GM12801 (cell line): ENCODE measurements around the gene RAB39A.

Source experiments
- TF ChIP-seq, protein P1 (sequence below): IDR thresholded peaks from one replicate; pipeline ENCODE4 v1.5.1; 2011; ENCODE audit warnings: control low read depth; ENCODE audit not compliant: insufficient read length; ENCODE audit errors: extremely low read depth

The RAB39A gene

GRCh38 chr11:107924306-107924705 lies 3.9 kb upstream of the RAB39A start:
- TF ChIP-seq, protein P1, sequence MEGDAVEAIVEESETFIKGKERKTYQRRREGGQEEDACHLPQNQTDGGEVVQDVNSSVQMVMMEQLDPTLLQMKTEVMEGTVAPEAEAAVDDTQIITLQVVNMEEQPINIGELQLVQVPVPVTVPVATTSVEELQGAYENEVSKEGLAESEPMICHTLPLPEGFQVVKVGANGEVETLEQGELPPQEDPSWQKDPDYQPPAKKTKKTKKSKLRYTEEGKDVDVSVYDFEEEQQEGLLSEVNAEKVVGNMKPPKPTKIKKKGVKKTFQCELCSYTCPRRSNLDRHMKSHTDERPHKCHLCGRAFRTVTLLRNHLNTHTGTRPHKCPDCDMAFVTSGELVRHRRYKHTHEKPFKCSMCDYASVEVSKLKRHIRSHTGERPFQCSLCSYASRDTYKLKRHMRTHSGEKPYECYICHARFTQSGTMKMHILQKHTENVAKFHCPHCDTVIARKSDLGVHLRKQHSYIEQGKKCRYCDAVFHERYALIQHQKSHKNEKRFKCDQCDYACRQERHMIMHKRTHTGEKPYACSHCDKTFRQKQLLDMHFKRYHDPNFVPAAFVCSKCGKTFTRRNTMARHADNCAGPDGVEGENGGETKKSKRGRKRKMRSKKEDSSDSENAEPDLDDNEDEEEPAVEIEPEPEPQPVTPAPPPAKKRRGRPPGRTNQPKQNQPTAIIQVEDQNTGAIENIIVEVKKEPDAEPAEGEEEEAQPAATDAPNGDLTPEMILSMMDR, result no peak

DNA sequence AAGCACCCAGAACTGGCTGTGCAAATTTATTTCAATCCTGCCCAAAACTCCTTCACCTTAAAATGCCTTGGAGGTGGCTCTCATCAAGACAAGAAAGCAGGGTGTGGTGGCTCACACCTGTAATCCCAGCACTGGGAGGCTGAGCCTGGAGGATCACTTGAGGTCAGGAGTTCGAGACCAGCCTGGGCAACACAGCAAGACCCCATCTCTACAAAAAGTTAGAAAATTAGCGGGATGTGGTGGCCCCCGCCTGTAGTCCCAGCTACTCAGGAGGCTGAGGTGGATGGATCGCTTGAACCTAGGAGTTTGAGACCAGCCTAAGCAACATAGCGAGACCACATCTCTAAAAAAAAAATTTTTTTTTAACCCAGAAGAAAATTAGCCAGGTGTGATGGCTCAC lies 689 bp upstream of the RAB39A start:
- TF ChIP-seq, protein P1, result no peak

GRCh38 chr11:107928767-107929507 lies 689 bp downstream of the RAB39A start:
- TF ChIP-seq, protein P1, result no peak

GRCh38 chr11:107929611-107930200 lies 1.5 kb downstream of the RAB39A start:
- TF ChIP-seq, protein P1, result no peak

GRCh38 chr11:107931206-107931605 lies 3.0 kb downstream of the RAB39A start:
- TF ChIP-seq, protein P1, result no peak

DNA sequence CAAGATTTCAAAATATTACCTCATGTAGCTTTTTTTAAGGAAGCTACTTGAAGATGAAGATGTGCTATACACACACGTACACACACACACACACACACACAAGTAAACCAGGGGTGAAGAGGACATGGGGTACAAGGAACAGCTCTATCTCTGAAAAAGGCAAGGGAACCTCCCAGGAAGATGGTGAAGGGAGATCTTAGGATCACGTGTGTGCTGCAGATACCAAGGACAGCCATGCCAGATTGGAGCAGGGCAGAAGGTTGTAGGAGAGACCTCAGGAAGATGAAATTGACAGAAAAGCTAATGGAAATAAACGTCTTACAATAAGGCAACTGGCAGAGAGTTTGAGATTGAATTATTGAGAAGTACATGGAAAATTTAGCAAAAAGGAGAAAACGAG lies 19.7 kb downstream of the RAB39A start:
- TF ChIP-seq, protein P1, result no peak

DNA sequence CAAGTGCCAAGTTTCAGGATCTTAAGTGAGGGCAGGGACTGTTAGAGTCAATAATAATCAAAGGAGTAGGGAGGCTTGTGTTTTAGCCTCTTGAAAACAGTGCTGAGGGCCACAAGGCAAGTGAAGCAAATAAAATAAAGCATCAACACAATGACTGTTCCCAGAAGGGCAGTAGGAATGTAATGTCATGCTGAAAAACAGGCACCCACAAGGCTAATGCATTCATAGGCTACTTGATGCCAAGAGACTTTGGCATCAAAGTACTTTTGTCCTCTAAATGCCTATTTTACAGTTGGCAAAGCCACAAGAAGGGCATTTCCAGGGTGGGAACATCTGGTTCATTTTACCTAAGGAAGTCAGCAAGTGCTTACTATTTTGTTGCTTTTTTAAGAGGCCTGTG lies 22.9 kb downstream of the RAB39A start:
- TF ChIP-seq, protein P1, result no peak
